ENCODE measurements around the gene TMEM45A.

The TMEM45A gene

DNA sequence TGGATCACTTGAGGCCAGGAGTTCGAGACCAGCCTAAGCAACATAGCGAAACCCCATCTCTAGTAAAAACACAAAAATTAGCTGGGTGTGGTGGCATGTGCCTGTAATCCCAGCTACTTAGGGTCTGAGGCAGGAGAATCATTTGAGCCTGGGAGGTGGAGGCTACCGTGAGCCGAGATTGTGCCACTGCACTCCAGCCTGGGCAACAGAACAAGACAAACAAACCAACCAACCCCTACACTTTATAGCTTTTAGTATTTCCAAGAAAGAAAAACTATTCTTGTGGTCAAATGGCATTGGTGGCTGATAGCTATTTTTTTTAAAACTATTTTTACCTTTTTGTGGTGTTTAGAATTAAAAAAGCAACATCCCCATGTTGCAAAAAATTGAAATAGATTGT, 7.2 kb downstream of the TMEM45A start:
- TF ChIP-seq, protein P1, sequence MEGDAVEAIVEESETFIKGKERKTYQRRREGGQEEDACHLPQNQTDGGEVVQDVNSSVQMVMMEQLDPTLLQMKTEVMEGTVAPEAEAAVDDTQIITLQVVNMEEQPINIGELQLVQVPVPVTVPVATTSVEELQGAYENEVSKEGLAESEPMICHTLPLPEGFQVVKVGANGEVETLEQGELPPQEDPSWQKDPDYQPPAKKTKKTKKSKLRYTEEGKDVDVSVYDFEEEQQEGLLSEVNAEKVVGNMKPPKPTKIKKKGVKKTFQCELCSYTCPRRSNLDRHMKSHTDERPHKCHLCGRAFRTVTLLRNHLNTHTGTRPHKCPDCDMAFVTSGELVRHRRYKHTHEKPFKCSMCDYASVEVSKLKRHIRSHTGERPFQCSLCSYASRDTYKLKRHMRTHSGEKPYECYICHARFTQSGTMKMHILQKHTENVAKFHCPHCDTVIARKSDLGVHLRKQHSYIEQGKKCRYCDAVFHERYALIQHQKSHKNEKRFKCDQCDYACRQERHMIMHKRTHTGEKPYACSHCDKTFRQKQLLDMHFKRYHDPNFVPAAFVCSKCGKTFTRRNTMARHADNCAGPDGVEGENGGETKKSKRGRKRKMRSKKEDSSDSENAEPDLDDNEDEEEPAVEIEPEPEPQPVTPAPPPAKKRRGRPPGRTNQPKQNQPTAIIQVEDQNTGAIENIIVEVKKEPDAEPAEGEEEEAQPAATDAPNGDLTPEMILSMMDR (IDR thresholded peaks at IDR 0.05) = no peak

DNA sequence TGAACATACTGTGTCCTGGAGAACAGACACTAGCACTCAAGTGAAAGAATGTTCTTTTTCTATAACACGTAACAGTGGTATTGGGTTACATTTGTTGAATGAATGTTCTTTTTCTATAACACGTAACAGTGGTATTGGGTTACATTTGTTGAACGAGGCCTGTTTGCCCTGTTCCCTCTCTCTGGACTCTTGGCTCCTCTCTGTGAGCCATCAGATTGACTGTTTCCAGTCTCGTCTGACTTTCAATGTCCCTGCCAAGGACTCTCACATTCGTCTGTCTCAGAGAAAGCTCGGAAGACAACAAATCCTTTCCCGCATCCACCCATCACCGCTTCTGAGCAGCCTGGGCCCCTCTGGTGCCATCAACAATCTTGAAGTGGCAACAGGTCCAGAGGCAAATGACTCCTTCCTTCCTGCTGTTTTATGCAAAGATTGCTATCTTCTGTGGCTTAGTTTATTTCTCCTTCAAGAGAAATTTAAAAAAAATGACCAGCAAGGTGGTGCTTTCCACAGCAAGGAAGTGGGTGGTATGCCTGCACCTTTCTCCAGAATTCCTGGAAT, 8.0 kb downstream of the TMEM45A start:
- TF ChIP-seq, protein P1 (IDR thresholded peaks at IDR 0.05) = no peak

DNA sequence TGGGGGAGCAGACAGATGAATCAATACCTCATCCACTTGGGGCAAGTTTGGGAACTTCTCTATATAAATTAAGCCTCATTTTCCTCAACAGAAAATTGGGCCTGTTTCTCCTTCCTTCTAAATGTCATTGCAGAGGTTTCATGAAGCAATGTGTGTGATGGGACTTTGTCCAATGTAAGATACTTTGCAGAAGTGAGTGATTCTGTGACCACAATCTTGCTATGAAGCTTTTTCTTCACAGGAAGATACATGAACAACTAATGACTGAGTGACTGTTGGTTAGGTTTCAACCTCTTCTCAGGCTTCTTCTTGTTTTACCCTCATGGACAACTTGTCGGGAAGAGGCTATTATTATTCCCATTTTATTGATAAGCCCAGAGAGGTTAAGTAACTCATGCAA, 11.0 kb downstream of the TMEM45A start:
- TF ChIP-seq, protein P1 (IDR thresholded peaks at IDR 0.05) = no peak

DNA sequence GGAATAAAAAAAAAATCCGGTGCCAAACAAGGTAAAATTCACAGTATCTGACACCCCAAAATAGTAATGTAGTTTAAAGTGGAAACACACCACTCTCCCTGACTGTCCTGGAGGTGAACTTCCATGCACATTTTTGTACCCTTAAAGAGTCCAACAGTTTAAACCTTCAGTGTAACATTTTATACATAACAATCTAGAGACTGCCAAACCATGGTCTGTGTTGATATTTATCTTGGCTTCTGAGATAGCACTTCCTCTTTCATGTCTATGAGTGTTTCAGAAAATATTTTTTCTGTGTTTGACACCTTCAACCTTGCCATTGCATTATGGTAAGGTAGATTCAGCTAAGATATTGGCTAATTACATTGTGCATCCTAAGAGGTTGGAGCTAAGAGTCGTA, 13.9 kb downstream of the TMEM45A start:
- TF ChIP-seq, protein P1 (IDR thresholded peaks at IDR 0.05) = no peak

DNA sequence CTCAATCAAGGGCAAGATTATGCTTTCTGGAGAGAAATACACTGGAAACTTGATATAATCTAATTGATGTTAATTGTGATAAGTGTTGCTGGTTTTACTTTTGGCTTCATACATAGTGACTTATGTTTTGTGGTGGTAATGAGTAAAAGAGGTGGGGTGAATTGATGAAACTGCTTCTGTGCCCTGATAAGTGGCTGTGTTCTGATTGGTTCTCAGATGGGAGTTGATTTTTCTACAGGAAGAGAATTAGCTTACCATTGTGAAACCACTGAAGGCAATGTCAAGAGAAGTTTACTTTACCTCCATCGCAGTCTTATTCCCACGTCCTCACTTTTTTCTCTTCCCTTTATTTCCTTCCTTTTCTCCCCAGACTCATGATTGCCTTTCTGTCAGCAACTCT, 23.8 kb downstream of the TMEM45A start:
- TF ChIP-seq, protein P1 (IDR thresholded peaks at IDR 0.05) = no peak

DNA sequence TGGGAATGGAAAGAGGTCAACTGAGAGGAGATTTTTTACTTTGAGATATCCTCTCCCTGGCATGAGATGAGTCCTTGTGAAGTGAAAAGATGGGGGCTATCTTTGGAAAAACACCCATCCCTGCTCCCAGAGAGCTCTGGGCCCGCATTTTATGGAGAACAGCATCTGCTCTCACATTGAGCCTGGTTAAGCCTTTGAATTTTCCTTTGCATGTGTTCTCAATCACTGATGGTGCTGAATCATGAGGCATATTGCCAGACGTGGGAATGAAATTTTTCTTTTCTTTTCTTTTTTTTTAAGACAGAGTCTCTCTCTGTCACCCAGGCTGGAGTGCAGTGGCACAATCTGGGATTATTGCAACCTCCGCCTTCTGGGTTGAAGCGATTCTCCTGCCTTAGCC, 24.4 kb downstream of the TMEM45A start:
- TF ChIP-seq, protein P1 (IDR thresholded peaks at IDR 0.05) = no peak

DNA sequence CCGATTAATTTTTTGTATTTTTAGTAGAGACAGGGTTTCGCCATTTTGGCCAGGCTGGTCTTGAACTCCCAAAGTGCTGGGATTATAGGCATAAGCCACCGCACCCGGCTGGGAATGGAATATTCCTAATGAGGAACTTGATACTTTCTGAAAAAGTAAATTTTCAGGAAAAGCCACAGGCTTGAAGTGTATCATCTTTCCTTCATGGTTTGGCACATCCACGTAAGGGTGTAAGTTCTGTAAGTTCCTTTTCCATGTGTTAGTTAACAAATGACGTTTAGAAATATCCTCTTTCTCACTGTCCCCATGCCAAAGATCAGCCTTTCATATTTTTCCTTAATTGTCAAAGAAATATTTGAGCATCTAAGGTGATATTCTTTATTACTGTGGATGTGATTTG, 24.9 kb downstream of the TMEM45A start:
- TF ChIP-seq, protein P1 (IDR thresholded peaks at IDR 0.05) = no peak

DNA sequence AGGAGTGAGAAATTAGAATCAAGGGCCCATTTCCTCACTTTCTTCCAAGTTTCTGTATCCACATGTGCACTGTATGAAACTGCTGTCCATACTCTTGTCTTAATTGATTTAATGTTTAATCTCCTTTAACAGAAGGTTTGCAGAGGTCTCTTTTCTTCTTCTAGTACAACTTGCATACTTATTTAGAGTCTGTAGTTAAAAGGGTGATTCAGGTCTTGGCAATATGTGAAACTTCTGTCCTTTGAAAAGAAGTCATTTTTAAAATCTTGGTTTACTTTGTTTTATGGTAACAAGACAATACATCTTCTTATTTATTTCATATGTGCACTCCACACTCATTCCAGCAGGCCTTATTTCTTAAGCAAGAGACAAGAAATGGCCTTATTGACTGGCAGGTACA, 25.8 kb downstream of the TMEM45A start:
- TF ChIP-seq, protein P1 (IDR thresholded peaks at IDR 0.05) = no peak

Measured in LNCAP (cell line).